ENCODE data around the gene LRP5. TPM values are rescaled to one million over a fixed set of nuclear protein-coding genes. Genes with fewer than 3 reads are reported as not detected.

The LRP5 gene
- total and polyA plus RNA-seq, 9 donors, result 3.1 to 63.8 (median 47.2) TPM

DNA sequence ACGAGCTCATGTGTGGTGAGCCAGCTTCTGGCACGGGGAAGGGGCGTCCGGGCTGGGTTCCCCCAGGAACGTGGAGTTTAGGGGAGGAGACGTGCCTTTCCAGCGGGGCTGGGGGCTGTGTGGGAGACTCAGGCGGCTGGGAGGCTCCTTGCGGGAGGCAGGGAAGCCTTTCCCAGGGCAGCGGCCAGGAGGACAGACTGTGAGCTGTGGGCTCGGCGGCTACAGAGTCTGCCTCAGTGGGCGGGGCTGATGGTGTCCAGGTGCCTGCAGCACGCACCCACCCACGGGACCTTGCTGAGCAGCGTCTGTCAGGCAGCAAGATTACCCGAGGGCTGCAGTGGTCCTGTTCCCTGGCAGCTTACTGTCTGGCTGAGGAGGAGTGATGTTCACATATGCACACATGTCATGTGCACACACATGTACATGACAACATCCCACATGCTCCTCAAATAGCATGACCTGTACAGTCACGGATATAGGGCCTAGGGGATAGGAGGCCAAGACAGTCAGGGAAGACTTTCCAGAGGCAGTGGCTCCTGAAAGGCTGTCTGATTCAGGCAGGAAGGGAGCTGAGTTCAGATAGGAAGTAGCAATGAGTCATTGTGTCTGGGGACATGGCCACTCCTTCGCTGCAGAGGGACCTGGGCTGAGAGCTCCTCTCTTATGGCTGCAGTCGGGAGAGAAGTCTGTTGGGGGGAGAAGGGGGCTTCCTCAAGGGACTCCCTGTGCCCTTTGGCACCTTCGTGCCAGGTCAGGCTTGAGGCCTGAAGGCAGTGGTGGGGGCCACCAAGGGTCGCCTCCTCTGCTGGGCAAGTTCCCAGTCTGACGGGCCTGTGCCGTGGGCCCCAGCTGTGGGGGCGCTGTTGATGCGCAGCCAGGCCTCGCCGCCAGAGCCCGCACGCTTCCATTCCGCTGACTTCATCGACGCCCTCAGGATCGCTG, 124.9 kb downstream of the LRP5 start:
- WGBS, 3 donors, result 81 to 87% (median 83%) methylated on average over 31 to 34 of the region's 34 CpGs
- intact Hi-C loops (cut with DNase I), result no loop called here
- no peak for DNase-seq
- H3K27me3 ChIP-seq, result no peaks in the 10 kb centered on the region
- no peak overlapping the region for H3K4me3 ChIP-seq
- H3K9me3 ChIP-seq, result no peaks in the 10 kb centered on the region
- H3K27ac ChIP-seq, result no peak overlapping the region
- no peaks in the 10 kb centered on the region for H3K36me3 ChIP-seq
- peaks cover 10% of the 10 kb centered on the region for H3K4me1 ChIP-seq (ENCODE audit: insufficient read depth)
- TF ChIP-seq POLR2A (IDR thresholded peaks at IDR 0.05), result no peak
- TF ChIP-seq, protein P1, sequence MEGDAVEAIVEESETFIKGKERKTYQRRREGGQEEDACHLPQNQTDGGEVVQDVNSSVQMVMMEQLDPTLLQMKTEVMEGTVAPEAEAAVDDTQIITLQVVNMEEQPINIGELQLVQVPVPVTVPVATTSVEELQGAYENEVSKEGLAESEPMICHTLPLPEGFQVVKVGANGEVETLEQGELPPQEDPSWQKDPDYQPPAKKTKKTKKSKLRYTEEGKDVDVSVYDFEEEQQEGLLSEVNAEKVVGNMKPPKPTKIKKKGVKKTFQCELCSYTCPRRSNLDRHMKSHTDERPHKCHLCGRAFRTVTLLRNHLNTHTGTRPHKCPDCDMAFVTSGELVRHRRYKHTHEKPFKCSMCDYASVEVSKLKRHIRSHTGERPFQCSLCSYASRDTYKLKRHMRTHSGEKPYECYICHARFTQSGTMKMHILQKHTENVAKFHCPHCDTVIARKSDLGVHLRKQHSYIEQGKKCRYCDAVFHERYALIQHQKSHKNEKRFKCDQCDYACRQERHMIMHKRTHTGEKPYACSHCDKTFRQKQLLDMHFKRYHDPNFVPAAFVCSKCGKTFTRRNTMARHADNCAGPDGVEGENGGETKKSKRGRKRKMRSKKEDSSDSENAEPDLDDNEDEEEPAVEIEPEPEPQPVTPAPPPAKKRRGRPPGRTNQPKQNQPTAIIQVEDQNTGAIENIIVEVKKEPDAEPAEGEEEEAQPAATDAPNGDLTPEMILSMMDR (IDR thresholded peaks at IDR 0.05), result no peak
- no peak for TF ChIP-seq EP300 (IDR thresholded peaks at IDR 0.05)

DNA sequence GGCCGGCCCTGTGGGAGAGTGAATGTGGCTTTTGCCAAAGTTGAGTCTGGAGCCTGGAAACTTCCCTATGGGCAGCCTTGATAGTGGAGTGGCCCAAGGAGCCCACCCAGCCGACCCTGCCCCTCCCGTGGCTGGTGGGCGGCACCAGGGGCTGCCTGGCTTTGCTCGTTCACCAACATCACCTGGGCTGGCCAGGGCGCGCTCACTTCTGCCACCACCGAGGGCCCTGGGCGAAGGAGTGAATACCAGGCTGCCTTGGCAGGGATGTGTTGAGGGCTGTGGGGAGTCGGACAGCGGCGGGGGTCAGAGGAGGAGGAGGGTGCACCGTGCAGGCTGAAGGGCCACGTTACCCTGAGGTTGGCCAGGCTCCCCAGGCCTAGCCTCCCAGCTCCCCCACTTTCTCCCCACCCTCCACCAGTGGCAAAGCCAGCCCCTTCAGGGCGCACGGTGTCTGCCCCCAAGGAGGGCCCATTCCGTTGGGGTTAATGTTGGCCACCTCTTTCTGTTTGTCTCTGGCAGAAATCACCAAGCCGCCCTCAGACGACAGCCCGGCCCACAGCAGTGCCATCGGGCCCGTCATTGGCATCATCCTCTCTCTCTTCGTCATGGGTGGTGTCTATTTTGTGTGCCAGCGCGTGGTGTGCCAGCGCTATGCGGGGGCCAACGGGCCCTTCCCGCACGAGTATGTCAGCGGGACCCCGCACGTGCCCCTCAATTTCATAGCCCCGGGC, 125.7 kb downstream of the LRP5 start:
- no peaks in the 10 kb centered on the region for H3K27me3 ChIP-seq
- 91 to 94% (median 93%) methylated on average over 28 to 34 of the region's 34 CpGs for WGBS, 3 donors
- no peak for TF ChIP-seq EP300 (IDR thresholded peaks at IDR 0.05)
- no peak for TF ChIP-seq POLR2A (IDR thresholded peaks at IDR 0.05)
- TF ChIP-seq, protein P1 (IDR thresholded peaks at IDR 0.05), result no peak
- H3K36me3 ChIP-seq, result no peaks in the 10 kb centered on the region
- peak overlapping the region in 1 of 2 donors; percentile 95 for H3K27ac ChIP-seq
- no peaks in the 10 kb centered on the region for H3K9me3 ChIP-seq
- intact Hi-C loops (cut with DNase I), result no loop called here
- no peak overlapping the region for H3K4me3 ChIP-seq
- DNase-seq, result no peak
- H3K4me1 ChIP-seq (ENCODE audit: insufficient read depth), result peaks cover 10% of the 10 kb centered on the region

DNA sequence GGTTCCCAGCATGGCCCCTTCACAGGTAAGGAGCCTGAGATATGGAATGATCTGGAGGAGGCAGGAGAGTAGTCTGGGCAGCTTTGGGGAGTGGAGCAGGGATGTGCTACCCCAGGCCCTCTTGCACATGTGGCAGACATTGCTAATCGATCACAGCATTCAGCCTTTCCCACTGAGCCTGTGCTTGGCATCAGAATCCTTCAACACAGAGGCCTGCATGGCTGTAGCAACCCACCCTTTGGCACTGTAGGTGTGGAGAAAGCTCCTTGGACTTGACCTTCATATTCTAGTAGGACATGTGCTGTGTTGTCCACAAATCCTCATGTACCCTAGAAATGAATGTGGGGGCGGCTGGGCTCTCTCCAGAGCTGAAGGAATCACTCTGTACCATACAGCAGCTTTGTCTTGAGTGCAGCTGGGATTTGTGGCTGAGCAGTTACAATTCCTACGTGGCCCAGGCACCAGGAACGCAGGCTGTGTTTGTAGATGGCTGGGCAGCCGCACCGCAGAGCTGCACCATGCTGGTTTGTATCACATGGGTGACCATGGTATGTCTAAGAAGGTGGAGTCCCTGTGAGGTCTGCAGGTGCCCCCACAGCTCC, 126.4 kb downstream of the LRP5 start:
- H3K36me3 ChIP-seq, result no peaks in the 10 kb centered on the region
- no peaks in the 10 kb centered on the region for H3K9me3 ChIP-seq
- H3K4me3 ChIP-seq, result no peak overlapping the region
- TF ChIP-seq POLR2A (IDR thresholded peaks at IDR 0.05) (no peak), EP300 (IDR thresholded peaks at IDR 0.05) (no peak)
- TF ChIP-seq, protein P1 (IDR thresholded peaks at IDR 0.05), result no peak
- no peak for DNase-seq
- H3K4me1 ChIP-seq (ENCODE audit: insufficient read depth), result peaks cover 10% of the 10 kb centered on the region
- 78 to 94% (median 87%) methylated on average over 6 of the region's 6 CpGs for WGBS, 3 donors
- H3K27ac ChIP-seq, result peak overlapping the region; percentile 4 to 95
- intact Hi-C loops (cut with DNase I), result no loop called here
- H3K27me3 ChIP-seq, result no peaks in the 10 kb centered on the region

DNA sequence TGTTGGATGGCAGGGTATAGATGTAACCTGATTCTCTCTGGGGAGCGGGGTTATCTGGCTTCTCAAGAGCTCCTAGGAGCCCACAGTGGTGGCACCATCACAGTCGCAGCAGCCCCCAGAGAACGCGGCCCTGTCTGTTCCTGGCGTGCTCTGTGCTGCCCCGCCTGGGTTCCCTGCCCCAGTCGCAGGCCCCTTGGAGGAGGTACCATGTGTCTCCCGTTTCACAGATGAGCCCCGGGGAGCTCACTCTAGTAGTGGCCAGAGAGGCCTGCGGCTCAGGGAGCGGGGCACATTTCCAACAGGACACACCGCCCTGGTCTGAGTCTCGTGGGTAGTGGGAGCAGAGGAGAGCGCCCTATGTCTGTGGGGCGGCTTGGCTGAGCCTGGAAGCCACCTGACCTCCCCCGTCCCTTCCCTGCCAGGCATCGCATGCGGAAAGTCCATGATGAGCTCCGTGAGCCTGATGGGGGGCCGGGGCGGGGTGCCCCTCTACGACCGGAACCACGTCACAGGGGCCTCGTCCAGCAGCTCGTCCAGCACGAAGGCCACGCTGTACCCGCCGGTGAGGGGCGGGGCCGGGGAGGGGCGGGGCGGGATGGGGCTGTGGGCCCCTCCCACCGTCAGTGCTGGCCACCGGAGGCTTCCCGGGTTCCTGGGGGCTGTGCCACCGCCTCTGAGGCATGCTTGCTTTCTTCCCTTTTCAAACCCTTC, 127.1 kb downstream of the LRP5 start:
- Histone ChIP-seq H3K27ac (peak overlapping the region; percentile 4 to 95), H3K4me3 (no peak overlapping the region), H3K9me3 (no peaks in the 10 kb centered on the region), H3K27me3 (no peaks in the 10 kb centered on the region), H3K36me3 (no peaks in the 10 kb centered on the region), H3K4me1 (ENCODE audit: insufficient read depth) (peaks cover 10% of the 10 kb centered on the region)
- DNase-seq, result peak; percentile 88 to 94 (median 89)
- intact Hi-C loops (cut with DNase I), result loop anchor here (10.0 kb wide), 4 partner anchors 45 to 225 kb away; partner anchors contain the start of genes KMT5B (in 1 of the 4) and LRP5 (in 1 of the 4)
- 28 to 43% (median 30%) methylated on average over 31 to 38 of the region's 38 CpGs for WGBS, 3 donors
- TF ChIP-seq EP300 (IDR thresholded peaks at IDR 0.05) (no peak), POLR2A (IDR thresholded peaks at IDR 0.05) (no peak)
- TF ChIP-seq, protein P1 (IDR thresholded peaks at IDR 0.05), result no peak

Data from ovary (tissue), 9 donors.